H9 (cell line): ENCODE data around the gene BMPER. TPM values are rescaled to one million over a fixed set of nuclear protein-coding genes. Genes with fewer than 3 reads are reported as not detected.

Experiments used
- DNase-seq: peaks from one replicate; pipeline ENCODE4 v3.0.0-alpha.2; 2017
- H2AFZ ChIP-seq: one replicate; pipeline ENCODE4 v1.6.1; 2013; ENCODE audit warnings: mild to moderate bottlenecking, low read length, control low read depth, moderate library complexity
- H2AK5ac ChIP-seq: 2 replicates; pipeline ENCODE4 v1.6.1; 2013; ENCODE audit warnings: low read length, control low read depth, mixed read lengths; ENCODE audit not compliant: insufficient read length
- H2BK120ac ChIP-seq: one replicate; pipeline ENCODE4 v1.6.1; 2013; ENCODE audit warnings: low read depth, mild to moderate bottlenecking, low read length, control low read depth, inconsistent platforms; ENCODE audit not compliant: poor library complexity, severe bottlenecking
- H2BK12ac ChIP-seq: 2 replicates; pipeline ENCODE4 v1.6.1; 2013; ENCODE audit warnings: low read length, control low read depth, mixed read lengths, low read depth; ENCODE audit not compliant: insufficient read length
- H2BK15ac ChIP-seq: 2 replicates; pipeline ENCODE4 v1.6.1; 2013; ENCODE audit warnings: low read depth, low read length, control low read depth
- H2BK20ac ChIP-seq: one replicate; pipeline ENCODE4 v1.6.1; 2013; ENCODE audit warnings: low read depth, mild to moderate bottlenecking, low read length, control low read depth, inconsistent platforms; ENCODE audit not compliant: poor library complexity, severe bottlenecking
- H2BK5ac ChIP-seq: 2 replicates; pipeline ENCODE4 v1.6.1; 2013; ENCODE audit warnings: low read length, control low read depth, mixed read lengths; ENCODE audit not compliant: insufficient read length
- H3K14ac ChIP-seq: 2 replicates; pipeline ENCODE4 v1.6.1; 2013; ENCODE audit warnings: low read length, control low read depth; ENCODE audit not compliant: insufficient read depth
- H3K18ac ChIP-seq: 2 replicates; pipeline ENCODE4 v1.6.1; 2013; ENCODE audit warnings: low read depth, mild to moderate bottlenecking, mixed read lengths, low read length, control low read depth; ENCODE audit not compliant: insufficient read length
- H3K23ac ChIP-seq: 2 replicates; pipeline ENCODE4 v1.6.1; 2013; ENCODE audit warnings: low read length, control low read depth, mixed read lengths, low read depth; ENCODE audit not compliant: insufficient read length
- H3K23me2 ChIP-seq: 2 replicates; pipeline ENCODE4 v1.6.1; 2013; ENCODE audit warnings: low read depth, mild to moderate bottlenecking, mixed read lengths, low read length, control low read depth; ENCODE audit not compliant: insufficient read length, poor library complexity, severe bottlenecking
- H3K27ac ChIP-seq: 2 replicates; pipeline ENCODE4 v1.5.1; 2013; ENCODE audit warnings: low read length, control low read depth, mixed read lengths, low read depth; ENCODE audit not compliant: insufficient read length
- H3K27me3 ChIP-seq: 2 replicates; pipeline ENCODE4 v1.6.1; 2013; ENCODE audit warnings: low read length, control low read depth, inconsistent platforms; ENCODE audit not compliant: insufficient read depth
- H3K4ac ChIP-seq: 2 replicates; pipeline ENCODE4 v1.6.1; 2013; ENCODE audit warnings: low read depth, mild to moderate bottlenecking, control low read depth, inconsistent platforms, low read length, moderate library complexity
- H3K4me1 ChIP-seq: 2 replicates; pipeline ENCODE4 v1.6.1; 2013; ENCODE audit warnings: low read length, control low read depth, inconsistent platforms; ENCODE audit not compliant: insufficient read depth
- H3K4me2 ChIP-seq: 2 replicates; pipeline ENCODE4 v1.6.1; 2013; ENCODE audit warnings: low read length, control low read depth, mixed read lengths; ENCODE audit not compliant: insufficient read length, insufficient read depth
- H3K56ac ChIP-seq: 2 replicates; pipeline ENCODE4 v1.6.1; 2013; ENCODE audit warnings: low read depth, mild to moderate bottlenecking, mixed read lengths, low read length, control low read depth; ENCODE audit not compliant: insufficient read length
- H3K79me1 ChIP-seq: 2 replicates; pipeline ENCODE4 v1.6.1; 2013; ENCODE audit warnings: low read depth, mild to moderate bottlenecking, moderate library complexity, low read length, control low read depth, inconsistent platforms; ENCODE audit not compliant: insufficient read depth, poor library complexity, severe bottlenecking
- H3K79me2 ChIP-seq: 2 replicates; pipeline ENCODE4 v1.6.1; 2013; ENCODE audit warnings: low read length, control low read depth, inconsistent platforms; ENCODE audit not compliant: insufficient read depth
- H3K9ac ChIP-seq: 2 replicates; pipeline ENCODE4 v1.6.1; 2013; ENCODE audit warnings: low read length, control low read depth, mixed read lengths; ENCODE audit not compliant: insufficient read length; ENCODE audit errors: extremely low read depth
- H3K9me3 ChIP-seq: one replicate; pipeline ENCODE4 v1.6.1; 2013; ENCODE audit warnings: low read depth, low read length, inconsistent platforms; ENCODE audit not compliant: control insufficient read depth
- H3T11ph ChIP-seq: one replicate; pipeline ENCODE4 v1.6.1; 2013; ENCODE audit warnings: mild to moderate bottlenecking, low read length, control low read depth, inconsistent platforms
- H4K20me1 ChIP-seq: one replicate; pipeline ENCODE4 v1.6.1; 2013; ENCODE audit not compliant: control insufficient read depth, insufficient read length, insufficient read depth
- H4K5ac ChIP-seq: 2 replicates; pipeline ENCODE4 v1.6.1; 2013; ENCODE audit warnings: low read depth, mild to moderate bottlenecking, mixed read lengths, low read length, control low read depth; ENCODE audit not compliant: insufficient read length
- H4K8ac ChIP-seq: replicated peaks from 2 replicates; pipeline ENCODE4 v1.6.1; 2013; ENCODE audit warnings: low read length, control low read depth, mixed read lengths, low read depth; ENCODE audit not compliant: insufficient read length
- H4K91ac ChIP-seq: 2 replicates; pipeline ENCODE4 v1.6.1; 2013; ENCODE audit warnings: low read depth, mild to moderate bottlenecking, moderate library complexity, mixed read lengths, low read length, control low read depth; ENCODE audit not compliant: insufficient read length
- H3K27ac Mint-ChIP-seq, 3 experiments: 2 replicates in 2 of 3; 3 replicates in 1 of 3; pipeline ENCODE4 v1.8.0; 2020 to 2021; ENCODE audit warnings: mixed read lengths in 3 of 3, mild to moderate bottlenecking in 1 of 3, moderate library complexity in 1 of 3
- H3K27me3 Mint-ChIP-seq: 2 replicates; pipeline ENCODE4 v1.8.0; 2021; ENCODE audit warnings: low read depth, mild to moderate bottlenecking, moderate library complexity, mixed read lengths
- H3K36me3 Mint-ChIP-seq, 3 experiments: 2 replicates in 2 of 3; 3 replicates in 1 of 3; pipeline ENCODE4 v1.8.0; 2020 to 2021; ENCODE audit warnings: low read depth in 3 of 3, mixed read lengths in 3 of 3; ENCODE audit not compliant: insufficient read depth in 1 of 3
- H3K4me1 Mint-ChIP-seq, 2 experiments: 2 replicates each; pipeline ENCODE4 v1.8.0; 2020; ENCODE audit warnings: mixed read lengths in 2 of 2
- H3K4me3 Mint-ChIP-seq, 2 experiments: 2 replicates in 1 of 2; 3 replicates in 1 of 2; pipeline ENCODE4 v1.8.0; 2020 to 2021; ENCODE audit warnings: mild to moderate bottlenecking in 2 of 2, mixed read lengths in 2 of 2, moderate library complexity in 1 of 2
- H3K9me3 Mint-ChIP-seq, 2 experiments: 2 replicates in 1 of 2; 3 replicates in 1 of 2; pipeline ENCODE4 v1.8.0; 2020; ENCODE audit warnings: mild to moderate bottlenecking in 2 of 2, mixed read lengths in 2 of 2, moderate library complexity in 1 of 2
- CTCF ChIP-seq: fragments of 200-600 bp; sonication (generic); conservative IDR thresholded peaks from 3 replicates; pipeline ENCODE4 v1.8.0; 2021; ENCODE audit warnings: antibody characterized with exemption, mild to moderate bottlenecking
- WGBS: extraction: QIAGEN DNeasy Blood & Tissue Kit; methylation state at CpG from one replicate; pipeline ENCODE4 v1.1.7; 2013; ENCODE audit warnings: missing lambda C conversion rate, low lambda C conversion rate, mixed read lengths; ENCODE audit not compliant: insufficient read length; ENCODE audit errors: extremely low coverage; 5-methylcytosine and 5-hydroxymethylcytosine counted together
- total RNA-seq: library from RNA; stranded (reverse); gene quantifications from 2 replicates; pipeline ENCODE4 v1.2.1, GENCODE V29; 2021

The BMPER gene
- total RNA-seq, 1 experiment from 2014 or later, result 0.20 TPM

DNA sequence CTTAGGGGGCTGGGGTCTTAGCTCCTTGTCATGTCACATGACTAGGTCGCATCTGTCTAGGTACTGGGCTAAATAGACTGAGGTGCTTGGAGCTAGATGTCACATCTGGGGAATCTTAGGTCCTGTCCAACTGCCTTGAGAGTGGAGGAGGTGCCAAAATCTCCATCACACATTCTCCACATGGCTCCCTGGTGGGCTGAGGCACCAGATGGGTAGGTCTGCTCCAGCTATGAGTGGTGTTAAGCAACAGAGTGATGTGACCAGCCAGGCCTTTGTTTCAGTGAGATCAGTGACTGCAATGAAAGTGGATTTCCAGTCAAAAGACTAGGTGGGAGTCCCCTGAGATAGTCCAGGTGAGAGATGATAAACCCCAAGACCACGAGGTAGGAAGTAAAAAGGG is 251.8 kb downstream of the BMPER start:
- Histone ChIP-seq H2BK12ac (no peak overlapping the region), H3K56ac (no peak overlapping the region), H3K4me2 (no peak overlapping the region), H3K4ac (no peak overlapping the region), H2BK120ac (no peak overlapping the region), H3K9ac (no peak overlapping the region), H2BK15ac (no peak overlapping the region), H3K79me1 (no peaks in the 10 kb centered on the region), H4K91ac (no peak overlapping the region), H2AFZ (no peak overlapping the region), H2BK20ac (no peak overlapping the region), H3K4me1 (peaks cover 4% of the 10 kb centered on the region; the same call in 1 of the 2 replicates), H2BK5ac (no peak overlapping the region), H3K23ac (no peak overlapping the region), H2AK5ac (no peak overlapping the region), H4K5ac (no peak overlapping the region), H4K20me1 (no peaks in the 10 kb centered on the region), H3K18ac (no peak overlapping the region), H3K27ac (no peak overlapping the region), H3K9me3 (no peaks in the 10 kb centered on the region), H3K23me2 (no peaks in the 10 kb centered on the region), H3K79me2 (no peaks in the 10 kb centered on the region), H3T11ph (no peak overlapping the region), H3K14ac (no peak overlapping the region), H4K8ac (no peak overlapping the region), H3K27me3 (no peaks in the 10 kb centered on the region)
- H3K9me3 Mint-ChIP-seq, result no peaks in the 10 kb centered on the region; a peak in 1 of 5 replicates
- no peak overlapping the region for H3K4me3 Mint-ChIP-seq
- peaks cover 10 to 15% of the 10 kb centered on the region in 2 experiments for H3K4me1 Mint-ChIP-seq
- H3K27ac Mint-ChIP-seq, result no peak overlapping the region
- no peaks in the 10 kb centered on the region; a peak in 1 of 7 replicates for H3K36me3 Mint-ChIP-seq
- no CpG with 5 or more reads among the region's 2 CpGs for WGBS
- DNase-seq, result no peak
- H3K27me3 Mint-ChIP-seq, result no peaks in the 10 kb centered on the region; the same call in 1 of the 2 replicates
- TF ChIP-seq CTCF, result no peak
